Measurements from ENCODE around the gene GREB1. TPM values are rescaled to one million over a fixed set of nuclear protein-coding genes. Genes with fewer than 3 reads are reported as not detected.
A peak's percentile ranks its signal among the peaks of the same experiment; 100 is the strongest.

Gene GREB1
- total and polyA plus RNA-seq, 2 of the 13 experiments (the other 11 are each of a cell fraction or from before 2014, with no cell fraction given) = 31.3 to 61.2 TPM

DNA sequence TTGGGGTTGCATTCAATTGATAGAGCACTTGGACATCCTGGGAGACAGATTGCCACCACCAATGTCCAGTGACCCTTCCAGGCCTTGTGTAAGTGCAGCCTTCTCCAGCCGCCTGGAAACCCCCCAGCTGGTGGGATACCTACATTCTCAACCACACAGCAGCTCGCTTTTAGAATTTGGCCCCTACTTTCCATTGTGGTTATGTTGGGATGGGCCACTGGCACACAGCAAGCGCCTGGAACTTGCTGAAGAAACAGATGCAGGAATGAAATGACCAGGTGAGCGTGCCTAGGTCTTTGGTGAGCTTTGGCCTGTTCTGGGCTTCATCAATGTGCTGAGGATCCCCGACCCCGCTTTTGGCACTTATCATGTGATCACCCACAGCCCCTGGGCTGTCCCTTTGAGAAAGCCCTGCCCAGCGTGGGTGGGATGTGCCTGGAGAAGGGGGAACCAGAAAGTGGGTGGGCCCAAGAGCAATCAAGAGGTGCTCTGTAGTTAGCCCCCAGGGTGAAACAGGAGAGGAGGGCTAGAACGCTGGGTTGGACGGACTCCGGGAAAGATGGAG, 152.1 kb downstream of the GREB1 start:
- no peak overlapping the region for H3K4me2 ChIP-seq (ENCODE audit: low read depth, low read length)
- in situ Hi-C loops (cut with HindIII; ENCODE audit: extremely low pct_ligation_motif_present, low pct_unique_long_range_greater_than_20kb) = loop anchor here (5.0 kb wide), 1 partner anchor 96 kb away; no protein-coding TSS in a partner anchor
- FAIRE-seq (no peak), ATAC-seq (no peak), DNase-seq (ENCODE audit: low spot score) (no peak)
- H3K36me3 ChIP-seq (replicated peaks in 1 of 2; ENCODE audit: control insufficient read depth in 1 of 2, insufficient read depth in 2 of 2, low read length in 2 of 2) = no peaks in the 10 kb centered on the region
- BruUV-seq (replicated peaks) = no TSS peak
- 45% methylated on average over 10 of the region's 10 CpGs for WGBS (ENCODE audit: low lambda C conversion rate)
- H3K4me1 ChIP-seq (ENCODE audit: insufficient read depth, low read length) = peaks cover 31% of the 10 kb centered on the region
- H3K27me3 ChIP-seq (ENCODE audit: control insufficient read depth in 1 of 2, insufficient read depth in 2 of 2, low read length in 2 of 2) = peaks cover under 1 to 59% of the 10 kb centered on the region in 2 experiments; a peak in 4 of 5 replicates
- H3K9ac ChIP-seq (ENCODE audit: insufficient read depth, low read depth, low read length) = no peak overlapping the region
- intact Hi-C loops (cut with micrococcal nuclease; ENCODE audit: unreplicated experiment) = loop anchor here (10.0 kb wide), 1 partner anchor 101 kb away; no protein-coding TSS in a partner anchor
- ChIA-PET CTCF (ENCODE audit: low intra/inter-chr PET ratio, low total read pairs) (interaction anchor here (1.0 kb wide), 1 partner anchor 93 kb away, joined by 4 read pairs; no protein-coding TSS in a partner anchor), POLR2A (no interaction called here)
- no peak for TF ChIP-seq TGIF2 (CRISPR knock-in tag; IDR thresholded peaks at IDR 0.05)
- no peaks in the 10 kb centered on the region for H4K20me1 ChIP-seq (ENCODE audit: insufficient read depth, low read length)
- no peak overlapping the region for H3K4me3 ChIP-seq (replicated peaks in 1 of 3; ENCODE audit: insufficient read depth in 1 of 3, low read depth in 2 of 3, low read length in 3 of 3)
- no peaks in the 10 kb centered on the region for H3K9me3 ChIP-seq (ENCODE audit: low read length)
- no peaks in the 10 kb centered on the region for H3K79me2 ChIP-seq (ENCODE audit: insufficient read depth, low read length)
- H2AFZ ChIP-seq (ENCODE audit: low read length) = no peak overlapping the region
- H3K27ac ChIP-seq (ENCODE audit: extremely low read length, insufficient read depth, low read length) = no peak overlapping the region

GRCh38 chr2:11687736-11688135, 153.9 kb downstream of the GREB1 start:
- Histone ChIP-seq H3K9ac (ENCODE audit: insufficient read depth, low read depth, low read length) (no peak overlapping the region), H3K79me2 (ENCODE audit: insufficient read depth, low read length) (no peaks in the 10 kb centered on the region), H2AFZ (ENCODE audit: low read length) (no peak overlapping the region), H4K20me1 (ENCODE audit: insufficient read depth, low read length) (no peaks in the 10 kb centered on the region), H3K4me1 (ENCODE audit: insufficient read depth, low read length) (peaks cover 14% of the 10 kb centered on the region), H3K4me2 (ENCODE audit: low read depth, low read length) (no peak overlapping the region), H3K27me3 (ENCODE audit: control insufficient read depth in 1 of 2, insufficient read depth in 2 of 2, low read length in 2 of 2) (peaks cover 0 to 61% of the 10 kb centered on the region in 2 experiments; a peak in 4 of 5 replicates), H3K36me3 (replicated peaks in 1 of 2; ENCODE audit: control insufficient read depth in 1 of 2, insufficient read depth in 2 of 2, low read length in 2 of 2) (no peaks in the 10 kb centered on the region), H3K27ac (ENCODE audit: extremely low read length, insufficient read depth, low read length) (no peak overlapping the region), H3K9me3 (ENCODE audit: low read length) (no peaks in the 10 kb centered on the region), H3K4me3 (replicated peaks in 1 of 3; ENCODE audit: insufficient read depth in 1 of 3, low read depth in 2 of 3, low read length in 3 of 3) (no peak overlapping the region)
- intact Hi-C loops (cut with micrococcal nuclease; ENCODE audit: unreplicated experiment) (loop anchor here (1.0 to 10.0 kb wide), 3 partner anchors 59 to 103 kb away; partner anchors contain the start of gene LPIN1), in situ Hi-C loops (cut with HindIII; ENCODE audit: extremely low pct_ligation_motif_present, low pct_unique_long_range_greater_than_20kb) (loop anchor here (5.0 kb wide), 1 partner anchor 95 kb away; no protein-coding TSS in a partner anchor)
- no peak for FAIRE-seq
- CTCF ChIA-PET (ENCODE audit: low intra/inter-chr PET ratio, low total read pairs) = interaction anchor here (3.2 kb wide), 1 partner anchor 92 kb away, joined by 30 read pairs; no protein-coding TSS in a partner anchor
- ATAC-seq = peak; percentile 10
- DNase-seq (ENCODE audit: low spot score) = no peak
- WGBS (ENCODE audit: low lambda C conversion rate) = 48% methylated on average over 9 of the region's 9 CpGs
- POLR2A ChIA-PET = no interaction called here
- no TSS peak for BruUV-seq (replicated peaks)
- TF ChIP-seq THAP11 (CRISPR knock-in tag; IDR thresholded peaks at IDR 0.05) = no peak
- no peak for TF ChIP-seq ZNF776 (CRISPR knock-in tag; IDR thresholded peaks at IDR 0.05)
- no peak for TF ChIP-seq NFIC (IDR thresholded peaks at IDR 0.05; ENCODE audit: low read length)
- TF ChIP-seq TARDBP (CRISPR knock-in tag; IDR thresholded peaks at IDR 0.05) = no peak
- TF ChIP-seq TIGD3 (CRISPR knock-in tag; IDR thresholded peaks at IDR 0.05; ENCODE audit: borderline replicate concordance) = no peak
- no peak for TF ChIP-seq PRDM10 (CRISPR knock-in tag; IDR thresholded peaks at IDR 0.05; ENCODE audit: low read depth)
- no peak for TF ChIP-seq ETV5 (CRISPR knock-in tag; IDR thresholded peaks at IDR 0.05; ENCODE audit: borderline replicate concordance)
- TF ChIP-seq ZBTB39 (CRISPR knock-in tag; IDR thresholded peaks at IDR 0.05) = no peak
- TF ChIP-seq MEIS1 (CRISPR knock-in tag; IDR thresholded peaks at IDR 0.05; ENCODE audit: borderline replicate concordance) = no peak

Measured in HepG2 (cell line).